Peyer's patch (tissue), 4 donors: ENCODE data around the gene HSFX2.
"Not testable (repeated sequence)": the region's sequence is repeated elsewhere in the genome, so short reads cannot be mapped to it uniquely, and the experiment has no call there.

ENCODE experiments used
- POLR2A ChIP-seq, 2 donors: fragments of 450-650 bp; IDR thresholded peaks; one replicate each; pipeline ENCODE4 v1.5.1; 2017; ENCODE audit warnings: antibody characterized with exemption in 2 of 2, mild to moderate bottlenecking in 2 of 2, moderate library complexity in 2 of 2
- TF ChIP-seq, protein P1 (sequence below), 6 experiments: fragments of 450-650 bp in 4 of 6; fragments of 200-600 bp in 2 of 6; sonication (generic) in 1 of 6; IDR thresholded peaks; one replicate each; pipeline ENCODE4 v1.5.1; 2017 to 2019; ENCODE audit warnings: antibody characterized with exemption in 6 of 6, mild to moderate bottlenecking in 3 of 6, moderate library complexity in 1 of 6

DNA sequence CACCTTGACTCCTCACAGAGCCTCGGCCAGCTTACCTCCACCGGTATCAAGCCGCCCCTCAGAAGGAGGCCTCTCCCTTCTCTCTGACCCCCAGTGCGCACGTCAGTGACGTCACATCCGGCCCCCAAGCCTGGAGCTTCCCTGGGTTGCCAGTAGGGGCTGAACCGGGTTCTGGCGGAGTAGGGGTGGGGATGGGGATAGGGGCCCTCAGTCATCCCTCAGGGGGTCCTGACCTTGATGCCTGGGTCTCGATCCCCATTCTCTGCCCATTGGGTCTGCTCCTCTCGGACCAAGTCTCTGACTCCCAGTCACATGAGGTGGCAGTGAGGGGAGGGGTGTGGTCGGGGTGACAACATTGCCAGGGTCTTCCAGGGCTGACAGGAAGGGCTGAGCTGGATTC is 7.8 kb downstream of the HSFX2 start, which contains the start of gene MAGEA9B:
- TF ChIP-seq, protein P1, sequence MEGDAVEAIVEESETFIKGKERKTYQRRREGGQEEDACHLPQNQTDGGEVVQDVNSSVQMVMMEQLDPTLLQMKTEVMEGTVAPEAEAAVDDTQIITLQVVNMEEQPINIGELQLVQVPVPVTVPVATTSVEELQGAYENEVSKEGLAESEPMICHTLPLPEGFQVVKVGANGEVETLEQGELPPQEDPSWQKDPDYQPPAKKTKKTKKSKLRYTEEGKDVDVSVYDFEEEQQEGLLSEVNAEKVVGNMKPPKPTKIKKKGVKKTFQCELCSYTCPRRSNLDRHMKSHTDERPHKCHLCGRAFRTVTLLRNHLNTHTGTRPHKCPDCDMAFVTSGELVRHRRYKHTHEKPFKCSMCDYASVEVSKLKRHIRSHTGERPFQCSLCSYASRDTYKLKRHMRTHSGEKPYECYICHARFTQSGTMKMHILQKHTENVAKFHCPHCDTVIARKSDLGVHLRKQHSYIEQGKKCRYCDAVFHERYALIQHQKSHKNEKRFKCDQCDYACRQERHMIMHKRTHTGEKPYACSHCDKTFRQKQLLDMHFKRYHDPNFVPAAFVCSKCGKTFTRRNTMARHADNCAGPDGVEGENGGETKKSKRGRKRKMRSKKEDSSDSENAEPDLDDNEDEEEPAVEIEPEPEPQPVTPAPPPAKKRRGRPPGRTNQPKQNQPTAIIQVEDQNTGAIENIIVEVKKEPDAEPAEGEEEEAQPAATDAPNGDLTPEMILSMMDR (IDR thresholded peaks at IDR 0.05): not testable (repeated sequence)
- TF ChIP-seq POLR2A (IDR thresholded peaks at IDR 0.05): not testable (repeated sequence)
